HG02678 (cell line): ENCODE measurements around the gene CIAO2A.

Experiments used
- ATAC-seq: cut with Tn5 transposase; IDR thresholded peaks from one replicate; pipeline ENCODE4 v1.9.1; 2021; ENCODE audit warnings: mild to moderate bottlenecking, moderate library complexity; ENCODE audit not compliant: unreplicated experiment

Gene CIAO2A

GRCh38 chr15:64045101-64045435, 48.6 kb downstream of the CIAO2A start:
- ATAC-seq: no peak

GRCh38 chr15:64044300-64045100, 49.1 kb downstream of the CIAO2A start:
- peak; percentile 50 for ATAC-seq

- no peak for ATAC-seq
Observed at GRCh38 chr15:64038878-64039610, 54.6 kb downstream of the CIAO2A start.

- ATAC-seq: no peak
Observed at GRCh38 chr15:64037966-64038365, 55.7 kb downstream of the CIAO2A start.

GRCh38 chr15:64037116-64037515, 56.5 kb downstream of the CIAO2A start:
- no peak for ATAC-seq

GRCh38 chr15:64035525-64035924, 58.1 kb downstream of the CIAO2A start:
- no peak for ATAC-seq

GRCh38 chr15:64034519-64034918, 59.1 kb downstream of the CIAO2A start:
- no peak for ATAC-seq

- no peak for ATAC-seq
Observed at GRCh38 chr15:64032329-64032728, 61.3 kb downstream of the CIAO2A start.

- ATAC-seq: no peak
Observed at GRCh38 chr15:64030123-64030522, 63.5 kb downstream of the CIAO2A start.

- no peak for ATAC-seq
Observed at GRCh38 chr15:64029633-64030032, 64.0 kb downstream of the CIAO2A start.

GRCh38 chr15:64029110-64029509, 64.5 kb downstream of the CIAO2A start:
- ATAC-seq: no peak

GRCh38 chr15:64026591-64026990, 67.0 kb downstream of the CIAO2A start:
- ATAC-seq: no peak

GRCh38 chr15:64024172-64025050, 69.2 kb downstream of the CIAO2A start:
- no peak for ATAC-seq

GRCh38 chr15:64023220-64023619, 70.4 kb downstream of the CIAO2A start:
- no peak for ATAC-seq

- no peak for ATAC-seq
Observed at GRCh38 chr15:64022571-64022970, 71.1 kb downstream of the CIAO2A start.
